T-helper 1 cell treated with Interleukin-12 subunit alpha and Interleukin-12 subunit beta and Interleukin-4 antibody, amounts not matched to agents 30 μg/mL and 1 μg/mL, for 36 hours (primary cell): Measurements from ENCODE around the gene RND2.
"Not testable (repeated sequence)": the region's sequence is repeated elsewhere in the genome, so short reads cannot be mapped to it uniquely, and the experiment has no call there.

Experiments used
- H3K27ac Mint-ChIP-seq: one replicate; pipeline ENCODE4 v1.8.0; 2021; ENCODE audit warnings: mild to moderate bottlenecking, mixed read lengths
- H3K27me3 Mint-ChIP-seq: one replicate; pipeline ENCODE4 v1.8.0; 2021; ENCODE audit warnings: low read depth, mixed read lengths
- H3K36me3 Mint-ChIP-seq: one replicate; pipeline ENCODE4 v1.8.0; 2021; ENCODE audit warnings: low read depth, mixed read lengths
- H3K4me1 Mint-ChIP-seq: one replicate; pipeline ENCODE4 v1.8.0; 2021; ENCODE audit warnings: low read depth, mixed read lengths
- H3K4me3 Mint-ChIP-seq: one replicate; pipeline ENCODE4 v1.8.0; 2021; ENCODE audit warnings: mild to moderate bottlenecking, moderate library complexity, mixed read lengths
- H3K9me3 Mint-ChIP-seq: one replicate; pipeline ENCODE4 v1.8.0; 2021; ENCODE audit warnings: mixed read lengths

Gene RND2

GRCh38 chr17:43030137-43030767 lies 5.2 kb downstream of the RND2 start:
- Mint-ChIP-seq H3K27me3 (peaks cover 3% of the 10 kb centered on the region), H3K9me3 (no peaks in the 10 kb centered on the region), H3K27ac (no peak overlapping the region), H3K4me3 (no peak overlapping the region), H3K4me1 (no peaks in the 10 kb centered on the region), H3K36me3 (no peaks in the 10 kb centered on the region)

DNA sequence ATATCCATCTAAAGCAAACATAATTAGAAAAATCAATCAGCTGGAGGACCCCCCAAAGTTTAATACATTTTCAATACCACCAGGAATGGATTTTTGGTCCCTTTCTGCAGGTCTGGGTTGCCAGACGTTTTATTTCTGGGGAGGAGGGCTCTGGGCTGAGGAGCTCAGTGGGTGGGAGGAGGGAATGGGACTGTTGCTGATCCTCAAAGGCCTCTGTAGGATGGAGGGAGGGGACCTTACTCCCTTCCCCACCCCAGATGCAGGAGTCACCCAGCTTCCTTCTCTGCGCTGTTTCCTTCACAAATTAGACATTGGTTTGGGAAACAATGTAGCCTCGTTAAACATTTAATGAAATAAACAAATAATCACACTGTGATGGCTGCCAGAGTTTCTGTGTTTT lies 6.6 kb downstream of the RND2 start:
- no peaks in the 10 kb centered on the region for H3K9me3 Mint-ChIP-seq
- no peaks in the 10 kb centered on the region for H3K27me3 Mint-ChIP-seq
- H3K36me3 Mint-ChIP-seq: no peaks in the 10 kb centered on the region
- no peaks in the 10 kb centered on the region for H3K4me1 Mint-ChIP-seq
- no peak overlapping the region for H3K27ac Mint-ChIP-seq
- no peak overlapping the region for H3K4me3 Mint-ChIP-seq

- H3K27me3 Mint-ChIP-seq: no peaks in the 10 kb centered on the region
- H3K27ac Mint-ChIP-seq: no peak overlapping the region
- H3K4me1 Mint-ChIP-seq: no peaks in the 10 kb centered on the region
- no peaks in the 10 kb centered on the region for H3K9me3 Mint-ChIP-seq
- H3K4me3 Mint-ChIP-seq: no peak overlapping the region
- no peaks in the 10 kb centered on the region for H3K36me3 Mint-ChIP-seq
These were observed 9.2 kb downstream of the RND2 start for GRCh38 chr17:43033948-43034881.

DNA sequence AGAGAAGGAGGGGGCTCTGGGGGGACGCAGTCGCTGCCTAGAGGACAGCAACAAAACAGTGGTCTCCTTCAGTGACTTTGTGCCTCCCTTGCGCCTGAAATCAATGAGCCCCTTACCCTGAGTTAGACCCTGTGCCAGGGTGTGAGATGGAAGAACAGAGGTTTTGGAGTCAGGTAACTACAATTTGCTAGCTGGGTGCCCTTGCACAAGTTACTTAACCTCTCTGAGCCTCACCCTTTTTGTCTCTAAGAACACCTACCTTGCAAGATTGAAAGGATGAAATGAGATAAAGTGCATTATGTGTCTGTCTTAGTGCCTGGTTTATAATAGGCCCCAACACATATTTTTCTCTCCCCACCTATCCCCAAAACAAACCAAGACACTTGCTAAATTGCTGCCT lies 9.9 kb downstream of the RND2 start:
- H3K27ac Mint-ChIP-seq: no peak overlapping the region
- H3K27me3 Mint-ChIP-seq: no peaks in the 10 kb centered on the region
- no peaks in the 10 kb centered on the region for H3K36me3 Mint-ChIP-seq
- no peak overlapping the region for H3K4me3 Mint-ChIP-seq
- H3K4me1 Mint-ChIP-seq: no peaks in the 10 kb centered on the region
- H3K9me3 Mint-ChIP-seq: no peaks in the 10 kb centered on the region

DNA sequence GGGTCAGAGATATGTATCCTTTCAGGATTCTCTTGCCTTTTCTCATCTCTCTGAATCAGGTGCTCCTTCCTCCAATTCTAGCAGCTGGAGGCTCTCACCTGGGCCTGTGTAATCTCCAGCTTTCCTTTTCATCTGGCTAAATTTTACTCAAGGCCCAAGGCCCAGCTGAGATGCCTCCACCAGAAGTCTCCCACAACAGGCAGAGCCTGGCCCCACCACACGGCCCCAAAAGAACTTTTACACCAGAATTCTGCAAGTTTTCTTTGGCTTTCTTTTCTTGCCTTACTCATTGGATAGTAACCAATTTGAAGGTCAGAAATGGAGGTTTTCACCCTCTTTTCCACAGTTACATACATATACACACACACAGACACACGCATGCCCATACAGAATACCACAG lies 14.6 kb downstream of the RND2 start:
- no peak overlapping the region for H3K27ac Mint-ChIP-seq
- H3K36me3 Mint-ChIP-seq: peaks cover 3% of the 10 kb centered on the region
- no peaks in the 10 kb centered on the region for H3K9me3 Mint-ChIP-seq
- no peaks in the 10 kb centered on the region for H3K4me1 Mint-ChIP-seq
- H3K27me3 Mint-ChIP-seq: no peaks in the 10 kb centered on the region
- H3K4me3 Mint-ChIP-seq: no peak overlapping the region

GRCh38 chr17:43040655-43041054 lies 15.6 kb downstream of the RND2 start:
- peaks cover 5% of the 10 kb centered on the region for H3K36me3 Mint-ChIP-seq
- no peaks in the 10 kb centered on the region for H3K27me3 Mint-ChIP-seq
- H3K27ac Mint-ChIP-seq: no peak overlapping the region
- H3K4me3 Mint-ChIP-seq: no peak overlapping the region
- H3K9me3 Mint-ChIP-seq: no peaks in the 10 kb centered on the region
- no peaks in the 10 kb centered on the region for H3K4me1 Mint-ChIP-seq

- Mint-ChIP-seq H3K36me3 (peaks cover 5% of the 10 kb centered on the region), H3K9me3 (no peaks in the 10 kb centered on the region), H3K4me3 (no peak overlapping the region), H3K4me1 (no peaks in the 10 kb centered on the region), H3K27me3 (no peaks in the 10 kb centered on the region), H3K27ac (no peak overlapping the region)
These were observed 17.1 kb downstream of the RND2 start for GRCh38 chr17:43042025-43042628.

DNA sequence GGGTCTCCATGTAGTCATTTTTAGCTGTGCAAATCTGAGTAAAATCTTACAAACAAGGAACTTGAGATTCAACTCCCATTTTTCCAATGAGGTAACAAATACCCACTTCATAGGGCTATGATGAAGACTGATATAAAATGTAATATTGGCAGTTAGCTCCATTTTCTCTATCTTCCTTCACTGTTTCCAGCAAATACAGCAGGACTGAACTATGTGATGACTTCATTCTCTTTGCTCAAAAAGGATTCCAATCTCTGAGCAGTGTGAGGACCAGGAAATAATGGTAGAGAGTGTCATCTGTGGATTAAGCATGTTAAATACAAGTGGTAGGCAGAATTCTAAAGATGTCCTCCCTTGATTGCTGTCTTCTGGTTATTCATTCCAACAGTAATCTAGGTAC lies 18.3 kb downstream of the RND2 start:
- H3K27me3 Mint-ChIP-seq: no peaks in the 10 kb centered on the region
- no peaks in the 10 kb centered on the region for H3K4me1 Mint-ChIP-seq
- H3K36me3 Mint-ChIP-seq: peaks cover 9% of the 10 kb centered on the region
- H3K9me3 Mint-ChIP-seq: no peaks in the 10 kb centered on the region
- no peak overlapping the region for H3K4me3 Mint-ChIP-seq
- no peak overlapping the region for H3K27ac Mint-ChIP-seq

DNA sequence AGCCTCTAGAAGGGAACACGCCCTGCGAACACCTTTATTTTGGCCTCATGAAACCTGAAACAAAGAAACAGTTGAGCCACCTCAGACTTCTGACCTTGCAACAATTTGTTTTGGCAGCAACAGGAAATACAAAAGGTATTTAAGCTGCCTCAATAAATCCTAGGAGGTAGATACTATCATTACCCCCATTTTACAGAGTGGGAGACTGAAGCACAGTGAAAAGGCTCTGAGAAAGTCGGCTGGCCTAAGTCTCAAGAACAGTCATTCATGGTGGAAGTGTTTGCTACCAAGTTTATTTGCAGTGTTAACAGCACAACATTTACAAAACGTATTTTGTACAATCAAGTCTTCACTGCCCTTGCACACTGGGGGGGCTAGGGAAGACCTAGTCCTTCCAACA lies 19.0 kb downstream of the RND2 start:
- Mint-ChIP-seq H3K36me3 (peaks cover 12% of the 10 kb centered on the region), H3K4me1 (no peaks in the 10 kb centered on the region), H3K4me3 (no peak overlapping the region), H3K27ac (no peak overlapping the region), H3K27me3 (no peaks in the 10 kb centered on the region), H3K9me3 (no peaks in the 10 kb centered on the region)

GRCh38 chr17:43051969-43052368 lies 26.9 kb downstream of the RND2 start:
- no peaks in the 10 kb centered on the region for H3K9me3 Mint-ChIP-seq
- H3K4me3 Mint-ChIP-seq: no peak overlapping the region
- no peaks in the 10 kb centered on the region for H3K4me1 Mint-ChIP-seq
- H3K36me3 Mint-ChIP-seq: peaks cover 27% of the 10 kb centered on the region
- no peaks in the 10 kb centered on the region for H3K27me3 Mint-ChIP-seq
- no peak overlapping the region for H3K27ac Mint-ChIP-seq

DNA sequence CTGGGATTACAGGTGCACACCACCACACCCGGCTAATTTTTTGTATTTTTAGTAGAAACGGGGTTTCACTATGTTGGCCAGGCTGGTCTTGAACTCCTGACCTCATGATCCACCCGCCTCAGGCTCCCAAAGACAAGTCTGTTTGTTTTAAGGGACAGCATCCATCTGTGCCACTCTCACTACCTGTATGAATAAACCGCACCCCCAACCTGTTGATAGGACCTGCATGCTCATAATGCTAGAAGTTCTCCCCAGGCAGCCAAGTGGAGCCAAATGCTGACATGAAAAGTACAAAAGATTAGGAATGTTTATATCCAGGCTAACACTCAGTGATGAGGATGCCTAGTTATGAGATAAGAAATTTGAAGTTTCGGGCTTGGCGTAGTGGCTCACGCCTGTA lies 28.0 kb downstream of the RND2 start:
- not testable (repeated sequence) for H3K9me3 Mint-ChIP-seq, H3K27me3 Mint-ChIP-seq, H3K4me3 Mint-ChIP-seq, H3K4me1 Mint-ChIP-seq, H3K27ac Mint-ChIP-seq
- peaks cover 23% of the 10 kb centered on the region for H3K36me3 Mint-ChIP-seq

- H3K4me1 Mint-ChIP-seq: no peaks in the 10 kb centered on the region
- no peaks in the 10 kb centered on the region for H3K27me3 Mint-ChIP-seq
- H3K4me3 Mint-ChIP-seq: no peak overlapping the region
- no peak overlapping the region for H3K27ac Mint-ChIP-seq
- H3K36me3 Mint-ChIP-seq: peaks cover 20% of the 10 kb centered on the region
- H3K9me3 Mint-ChIP-seq: no peaks in the 10 kb centered on the region
These were observed 31.0 kb downstream of the RND2 start for GRCh38 chr17:43056051-43056450.

DNA sequence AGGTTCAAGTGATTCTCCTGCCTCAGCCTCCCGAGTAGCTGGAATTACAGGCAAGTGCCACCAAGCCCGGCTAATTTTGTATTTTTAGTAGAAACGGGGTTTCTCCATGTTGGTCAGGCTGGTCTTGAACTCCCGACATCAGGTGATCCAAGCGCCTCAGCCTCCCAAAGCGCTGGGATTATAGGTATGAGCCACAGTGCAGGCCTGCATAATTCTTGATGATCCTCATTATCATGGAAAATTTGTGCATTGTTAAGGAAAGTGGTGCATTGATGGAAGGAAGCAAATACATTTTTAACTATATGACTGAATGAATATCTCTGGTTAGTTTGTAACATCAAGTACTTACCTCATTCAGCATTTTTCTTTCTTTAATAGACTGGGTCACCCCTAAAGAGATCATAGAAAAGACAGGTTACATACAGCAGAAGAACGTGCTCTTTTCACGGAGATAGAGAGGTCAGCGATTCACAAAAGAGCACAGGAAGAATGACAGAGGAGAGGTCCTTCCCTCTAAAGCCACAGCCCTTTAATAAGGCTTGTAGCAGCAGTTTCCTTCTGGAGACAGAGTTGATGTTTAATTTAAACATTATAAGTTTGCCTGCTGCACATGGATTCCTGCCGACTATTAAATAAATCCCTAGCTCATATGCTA lies 38.1 kb downstream of the RND2 start:
- Mint-ChIP-seq H3K27me3 (no peaks in the 10 kb centered on the region), H3K9me3 (no peaks in the 10 kb centered on the region), H3K4me1 (no peaks in the 10 kb centered on the region), H3K36me3 (peaks cover 19% of the 10 kb centered on the region), H3K27ac (no peak overlapping the region), H3K4me3 (no peak overlapping the region)

- Mint-ChIP-seq H3K27ac (no peak overlapping the region), H3K27me3 (no peaks in the 10 kb centered on the region), H3K36me3 (peaks cover 19% of the 10 kb centered on the region), H3K4me1 (no peaks in the 10 kb centered on the region), H3K4me3 (no peak overlapping the region), H3K9me3 (no peaks in the 10 kb centered on the region)
These were observed 43.7 kb downstream of the RND2 start for GRCh38 chr17:43068570-43069367.
